Hepatocyte (in vitro differentiated cells): Measurements from ENCODE around the gene ARHGAP15. TPM values are rescaled to one million over a fixed set of nuclear protein-coding genes. Genes with fewer than 3 reads are reported as not detected.

Source experiments
- DNase-seq: peaks from one replicate; pipeline ENCODE4 v3.0.0-alpha.2; 2016; ENCODE audit warnings: low spot score
- H2AFZ ChIP-seq: fragments of 200-600 bp; sonication (generic); 2 replicates; pipeline ENCODE4 v1.6.0; 2016; ENCODE audit warnings: antibody characterized with exemption, mild to moderate bottlenecking
- H3K27ac ChIP-seq: fragments of 200-600 bp; sonication (generic); 2 replicates; pipeline ENCODE4 v1.5.1; 2016; ENCODE audit warnings: mild to moderate bottlenecking
- H3K27me3 ChIP-seq: fragments of 200-600 bp; sonication (generic); 2 replicates; pipeline ENCODE4 v1.6.1; 2016
- H3K36me3 ChIP-seq: fragments of 200-600 bp; sonication (generic); replicated peaks from 2 replicates; pipeline ENCODE4 v1.5.1; 2016; ENCODE audit warnings: low read depth; ENCODE audit not compliant: insufficient read depth
- H3K4me1 ChIP-seq: fragments of 200-600 bp; sonication (generic); 2 replicates; pipeline ENCODE4 v1.5.1; 2016; ENCODE audit warnings: mild to moderate bottlenecking, moderate library complexity; ENCODE audit not compliant: insufficient read depth
- H3K4me2 ChIP-seq: fragments of 200-600 bp; sonication (generic); 2 replicates; pipeline ENCODE4 v1.6.0; 2016
- H3K4me3 ChIP-seq: fragments of 200-600 bp; sonication (generic); 2 replicates; pipeline ENCODE4 v1.5.1; 2016; ENCODE audit warnings: mild to moderate bottlenecking
- H3K79me2 ChIP-seq: fragments of 200-600 bp; sonication (generic); 2 replicates; pipeline ENCODE4 v1.6.0; 2017; ENCODE audit warnings: mild to moderate bottlenecking
- H3K9me2 ChIP-seq: fragments of 200-600 bp; sonication (generic); replicated peaks from 2 replicates; pipeline ENCODE4 v1.6.0; 2017; ENCODE audit warnings: mild to moderate bottlenecking; ENCODE audit not compliant: insufficient read depth
- H3K9me3 ChIP-seq: fragments of 200-600 bp; sonication (generic); 2 replicates; pipeline ENCODE4 v1.5.1; 2016; ENCODE audit warnings: low read depth, mild to moderate bottlenecking
- H4K20me1 ChIP-seq: fragments of 200-600 bp; sonication (generic); 2 replicates; pipeline ENCODE4 v1.6.0; 2016; ENCODE audit warnings: mild to moderate bottlenecking; ENCODE audit not compliant: insufficient read depth, poor library complexity, severe bottlenecking
- EZH2 ChIP-seq: fragments of 200-600 bp; sonication (generic); IDR thresholded peaks from 2 replicates; pipeline ENCODE4 v1.6.1; 2016; ENCODE audit warnings: antibody characterized with exemption, mild to moderate bottlenecking, borderline replicate concordance
- EZH2phosphoT487 ChIP-seq: fragments of 200-600 bp; sonication (generic); IDR thresholded peaks from one replicate; pipeline ENCODE4 v1.6.1; 2018; ENCODE audit warnings: antibody characterized with exemption, mild to moderate bottlenecking, low read depth, moderate library complexity; ENCODE audit not compliant: unreplicated experiment, severe bottlenecking
- WGBS: methylation state at CpG from one replicate; pipeline ENCODE4 v1.1.6; 2016; ENCODE audit warnings: low lambda C conversion rate; ENCODE audit errors: missing lambda C conversion rate; 5-methylcytosine and 5-hydroxymethylcytosine counted together
- polyA plus RNA-seq: library from polyadenylated mRNA; unstranded; fragments of >200 nt; fragmentation: Nextera tagmentation; extraction: Ambion mirVana; gene quantifications from 2 replicates; pipeline ENCODE4 v1.2.1, GENCODE V29; 2016
- total RNA-seq: library from RNA; depleted of rRNA; stranded (reverse); fragments of >200 nt; gene quantifications from 2 replicates; pipeline ENCODE4 v1.2.3, GENCODE V29; 2014
- TF ChIP-seq, protein P1 (sequence below): fragments of 200-600 bp; sonication (generic); IDR thresholded peaks from 2 replicates; pipeline ENCODE4 v1.5.1; 2016; ENCODE audit warnings: antibody characterized with exemption, mild to moderate bottlenecking; ENCODE audit not compliant: poor library complexity

ARHGAP15 gene
- total and polyA plus RNA-seq, 2 experiments from 2014 or later: 0.17 TPM; not detected in 1

DNA sequence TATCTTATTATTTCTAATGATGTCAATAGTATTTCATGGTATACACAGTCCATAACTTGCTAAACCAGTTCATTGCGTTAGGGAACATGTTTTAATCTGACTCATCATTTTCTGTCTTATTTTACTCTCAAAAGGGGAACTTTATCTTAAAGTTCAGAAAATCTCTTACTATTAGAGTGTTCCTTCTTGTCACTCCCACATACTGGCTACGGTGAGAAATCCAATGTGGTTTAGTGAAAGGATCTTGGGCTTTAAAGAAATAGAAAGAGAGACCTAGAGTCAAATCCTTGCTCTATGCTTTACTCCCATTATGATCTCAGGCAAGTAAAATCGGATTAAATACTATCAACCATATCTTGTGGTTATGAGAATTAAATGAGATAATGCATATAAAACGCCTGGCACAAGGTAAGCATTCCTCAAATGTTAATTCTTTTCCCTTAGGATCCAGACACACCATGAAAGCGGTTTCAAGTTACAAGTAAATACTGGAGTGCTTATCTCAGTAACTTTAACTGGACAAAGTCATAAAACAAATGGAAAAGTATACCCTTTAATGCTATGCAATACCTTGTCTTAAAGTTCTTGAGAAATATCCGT, 576.0 kb downstream of the ARHGAP15 start:
- H3K4me2 ChIP-seq: peak overlapping the region; percentile 1
- TF ChIP-seq, protein P1, sequence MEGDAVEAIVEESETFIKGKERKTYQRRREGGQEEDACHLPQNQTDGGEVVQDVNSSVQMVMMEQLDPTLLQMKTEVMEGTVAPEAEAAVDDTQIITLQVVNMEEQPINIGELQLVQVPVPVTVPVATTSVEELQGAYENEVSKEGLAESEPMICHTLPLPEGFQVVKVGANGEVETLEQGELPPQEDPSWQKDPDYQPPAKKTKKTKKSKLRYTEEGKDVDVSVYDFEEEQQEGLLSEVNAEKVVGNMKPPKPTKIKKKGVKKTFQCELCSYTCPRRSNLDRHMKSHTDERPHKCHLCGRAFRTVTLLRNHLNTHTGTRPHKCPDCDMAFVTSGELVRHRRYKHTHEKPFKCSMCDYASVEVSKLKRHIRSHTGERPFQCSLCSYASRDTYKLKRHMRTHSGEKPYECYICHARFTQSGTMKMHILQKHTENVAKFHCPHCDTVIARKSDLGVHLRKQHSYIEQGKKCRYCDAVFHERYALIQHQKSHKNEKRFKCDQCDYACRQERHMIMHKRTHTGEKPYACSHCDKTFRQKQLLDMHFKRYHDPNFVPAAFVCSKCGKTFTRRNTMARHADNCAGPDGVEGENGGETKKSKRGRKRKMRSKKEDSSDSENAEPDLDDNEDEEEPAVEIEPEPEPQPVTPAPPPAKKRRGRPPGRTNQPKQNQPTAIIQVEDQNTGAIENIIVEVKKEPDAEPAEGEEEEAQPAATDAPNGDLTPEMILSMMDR: no peak
- TF ChIP-seq EZH2: no peak
- no peak for TF ChIP-seq EZH2phosphoT487
- peak overlapping the region; percentile 2 for H3K27ac ChIP-seq
- H3K4me1 ChIP-seq: peaks cover 30% of the 10 kb centered on the region
- no peaks in the 10 kb centered on the region for H3K9me2 ChIP-seq
- H2AFZ ChIP-seq: no peak overlapping the region
- DNase-seq: no peak
- no peak overlapping the region for H3K4me3 ChIP-seq
- H3K9me3 ChIP-seq: no peaks in the 10 kb centered on the region
- 22% methylated on average over 6 of the region's 6 CpGs for WGBS
- H3K27me3 ChIP-seq: no peaks in the 10 kb centered on the region
- no peaks in the 10 kb centered on the region for H4K20me1 ChIP-seq
- no peaks in the 10 kb centered on the region for H3K79me2 ChIP-seq
- no peaks in the 10 kb centered on the region for H3K36me3 ChIP-seq

DNA sequence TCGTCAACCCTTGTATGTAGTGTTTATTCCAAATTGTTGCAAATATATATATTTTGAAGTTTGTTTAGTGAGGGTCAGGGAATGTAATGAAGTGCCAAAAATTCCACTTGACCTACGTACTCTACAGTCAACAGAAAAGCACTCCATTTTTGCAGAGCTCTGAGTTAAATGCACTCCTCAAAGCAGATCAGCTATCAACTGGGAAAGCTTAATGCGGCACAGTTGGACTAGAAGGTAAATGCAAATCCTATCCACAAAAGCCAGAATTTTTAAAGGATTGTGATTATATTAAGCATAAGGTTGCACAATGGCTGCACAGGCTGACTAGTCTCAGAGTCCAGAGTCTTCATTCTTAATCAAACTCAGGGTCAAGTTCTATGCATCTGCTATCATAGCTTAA, 577.1 kb downstream of the ARHGAP15 start:
- no peaks in the 10 kb centered on the region for H3K36me3 ChIP-seq
- H3K4me1 ChIP-seq: peaks cover 30% of the 10 kb centered on the region
- H3K9me2 ChIP-seq: no peaks in the 10 kb centered on the region
- H2AFZ ChIP-seq: no peak overlapping the region
- DNase-seq: no peak
- TF ChIP-seq, protein P1: no peak
- TF ChIP-seq EZH2phosphoT487: no peak
- no peaks in the 10 kb centered on the region for H3K79me2 ChIP-seq
- H3K27ac ChIP-seq: no peak overlapping the region
- H3K4me2 ChIP-seq: peak overlapping the region; percentile 1
- no peak overlapping the region for H3K4me3 ChIP-seq
- no peaks in the 10 kb centered on the region for H3K27me3 ChIP-seq
- no peaks in the 10 kb centered on the region for H3K9me3 ChIP-seq
- H4K20me1 ChIP-seq: no peaks in the 10 kb centered on the region
- 71% methylated on average over 3 of the region's 3 CpGs for WGBS

DNA sequence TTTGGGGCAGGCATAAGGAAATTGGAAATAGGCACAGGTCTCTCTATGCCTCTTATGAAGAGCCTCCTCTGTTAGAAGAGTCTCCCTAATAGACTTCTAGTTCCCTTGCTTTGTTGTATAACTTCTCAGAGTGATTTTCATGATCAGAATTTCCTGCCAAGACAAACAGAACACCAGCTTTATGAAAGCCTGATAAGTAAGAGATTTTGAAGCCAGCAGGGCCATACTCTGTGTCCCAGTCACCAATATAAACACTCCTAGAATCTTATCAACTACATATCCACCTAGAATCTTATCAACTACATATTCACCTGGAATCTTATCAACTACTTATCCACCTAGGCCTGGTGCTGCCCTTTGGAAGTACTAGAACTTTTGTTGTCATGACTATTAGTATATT, 579.5 kb downstream of the ARHGAP15 start:
- no peaks in the 10 kb centered on the region for H3K27me3 ChIP-seq

More for the DNA sequence above, 579.5 kb downstream of the ARHGAP15 start:
- H3K4me1 ChIP-seq: peaks cover 30% of the 10 kb centered on the region
- H3K27ac ChIP-seq: peak overlapping the region; percentile 25
- no peaks in the 10 kb centered on the region for H3K36me3 ChIP-seq
- no peak for DNase-seq
- TF ChIP-seq, protein P1: no peak
- TF ChIP-seq EZH2phosphoT487: no peak
- TF ChIP-seq EZH2: no peak
- H3K79me2 ChIP-seq: no peaks in the 10 kb centered on the region
- H3K9me2 ChIP-seq: no peaks in the 10 kb centered on the region
- H3K4me2 ChIP-seq: no peak overlapping the region
- H3K9me3 ChIP-seq: no peaks in the 10 kb centered on the region
- no peak overlapping the region for H2AFZ ChIP-seq
- no peak overlapping the region for H3K4me3 ChIP-seq
- no peaks in the 10 kb centered on the region for H4K20me1 ChIP-seq
